Measurements from ENCODE around the gene LRRC8B. TPM values are rescaled to one million over a fixed set of nuclear protein-coding genes. Genes with fewer than 3 reads are reported as not detected.

The LRRC8B gene
- total RNA-seq, 2 experiments from 2014 or later = 4.4 to 9.9 TPM

DNA sequence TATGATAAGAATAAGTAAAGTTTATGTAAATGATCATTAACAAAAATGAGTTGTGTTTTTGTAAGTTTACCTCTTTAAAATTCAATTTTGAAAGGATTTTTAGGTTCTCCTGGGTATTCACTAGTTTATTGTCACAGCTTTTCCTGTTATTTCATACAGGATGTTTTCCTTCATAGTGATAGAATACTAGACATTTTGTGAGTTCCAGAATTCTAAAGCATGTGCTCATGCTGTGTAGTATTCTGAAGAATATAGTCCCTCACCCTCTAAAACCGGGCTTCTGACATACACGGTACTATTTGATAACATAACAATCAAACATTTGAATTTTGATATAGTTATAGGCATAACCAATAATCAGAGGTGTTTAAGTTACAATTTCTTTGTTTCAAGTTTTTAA, 118.9 kb downstream of the LRRC8B start:
- no peaks in the 10 kb centered on the region for H4K20me1 ChIP-seq (ENCODE audit: insufficient read depth, low read length)
- H3K79me2 ChIP-seq (ENCODE audit: insufficient read depth, low read depth, low read length) = peaks cover 9% of the 10 kb centered on the region; the same call in 1 of the 2 replicates
- TF ChIP-seq, protein P1, sequence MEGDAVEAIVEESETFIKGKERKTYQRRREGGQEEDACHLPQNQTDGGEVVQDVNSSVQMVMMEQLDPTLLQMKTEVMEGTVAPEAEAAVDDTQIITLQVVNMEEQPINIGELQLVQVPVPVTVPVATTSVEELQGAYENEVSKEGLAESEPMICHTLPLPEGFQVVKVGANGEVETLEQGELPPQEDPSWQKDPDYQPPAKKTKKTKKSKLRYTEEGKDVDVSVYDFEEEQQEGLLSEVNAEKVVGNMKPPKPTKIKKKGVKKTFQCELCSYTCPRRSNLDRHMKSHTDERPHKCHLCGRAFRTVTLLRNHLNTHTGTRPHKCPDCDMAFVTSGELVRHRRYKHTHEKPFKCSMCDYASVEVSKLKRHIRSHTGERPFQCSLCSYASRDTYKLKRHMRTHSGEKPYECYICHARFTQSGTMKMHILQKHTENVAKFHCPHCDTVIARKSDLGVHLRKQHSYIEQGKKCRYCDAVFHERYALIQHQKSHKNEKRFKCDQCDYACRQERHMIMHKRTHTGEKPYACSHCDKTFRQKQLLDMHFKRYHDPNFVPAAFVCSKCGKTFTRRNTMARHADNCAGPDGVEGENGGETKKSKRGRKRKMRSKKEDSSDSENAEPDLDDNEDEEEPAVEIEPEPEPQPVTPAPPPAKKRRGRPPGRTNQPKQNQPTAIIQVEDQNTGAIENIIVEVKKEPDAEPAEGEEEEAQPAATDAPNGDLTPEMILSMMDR (conservative IDR thresholded peaks at IDR 0.05; ENCODE audit: low read length) = no peak
- no peak for TF ChIP-seq EZH2phosphoT487 (IDR thresholded peaks at IDR 0.05; ENCODE audit: borderline replicate concordance, low read depth, low read length)
- H3K27ac ChIP-seq (ENCODE audit: low read depth, low read length, poor library complexity, severe bottlenecking) = no peak overlapping the region
- no TSS peak for BruUV-seq (replicated peaks)
- H3K36me3 ChIP-seq (ENCODE audit: insufficient read depth, low read length) = peaks cover 10% of the 10 kb centered on the region; the same call in 1 of the 2 replicates
- no peak overlapping the region for H3K4me2 ChIP-seq (ENCODE audit: low read length)
- intact Hi-C loops (cut with micrococcal nuclease; ENCODE audit: unreplicated experiment) = no loop called here
- peaks cover 24% of the 10 kb centered on the region for H3K9me3 ChIP-seq (ENCODE audit: low read length)
- no peaks in the 10 kb centered on the region for H3K9me2 ChIP-seq (ENCODE audit: insufficient read depth, low read length)
- no peak overlapping the region for H2AFZ ChIP-seq (ENCODE audit: low read length)
- peaks cover 6% of the 10 kb centered on the region for H3K4me1 ChIP-seq (ENCODE audit: insufficient read depth, low read length, poor library complexity, severe bottlenecking)
- ChIA-PET POLR2A (interaction anchor here (0.6 to 1.3 kb wide), 3 partner anchors 8 to 422 kb away, joined by 3 to 7 read pairs (median 4); no protein-coding TSS in a partner anchor), CTCF (ENCODE audit: unreplicated experiment) (no interaction called here)
- H3K4me3 ChIP-seq (ENCODE audit: low read depth, low read length, poor library complexity, severe bottlenecking) = no peak overlapping the region
- no peak for DNase-seq (ENCODE audit: low spot score)

DNA sequence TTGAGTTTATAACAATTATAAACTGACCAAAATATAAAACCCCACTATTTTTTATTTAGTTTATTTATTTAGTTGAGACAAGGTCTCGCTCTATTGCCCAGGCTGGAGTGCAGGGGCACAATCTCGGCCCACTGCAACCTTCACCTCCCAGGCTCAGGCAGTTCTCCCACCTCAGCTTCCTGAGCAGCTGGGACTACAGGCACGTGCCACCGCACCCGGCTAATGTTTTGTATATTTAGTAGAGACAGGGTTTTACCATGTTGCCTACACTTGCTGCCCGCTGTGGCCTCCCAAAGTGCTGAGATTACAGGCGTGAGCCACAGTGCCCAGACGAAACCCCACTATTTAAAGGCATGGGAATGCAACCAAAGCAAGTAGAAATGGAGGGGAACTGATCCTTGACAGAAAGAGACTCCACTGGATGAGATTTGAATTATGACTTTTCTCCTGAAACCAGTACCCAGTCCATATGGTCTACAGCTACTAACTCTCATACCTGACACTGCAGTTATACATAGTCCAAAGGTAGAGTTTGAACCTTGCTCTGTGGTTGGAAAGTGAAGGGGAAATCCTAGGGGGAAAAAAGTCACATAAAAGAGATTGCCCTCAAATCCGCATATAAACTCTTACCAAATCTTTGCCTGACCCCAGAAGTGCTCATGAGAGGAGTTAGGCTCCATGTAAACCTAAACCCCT, 119.6 kb downstream of the LRRC8B start:
- no peak overlapping the region for H3K4me2 ChIP-seq (ENCODE audit: low read length)
- BruUV-seq (replicated peaks) = no TSS peak
- intact Hi-C loops (cut with micrococcal nuclease; ENCODE audit: unreplicated experiment) = no loop called here

More for the DNA sequence above, 119.6 kb downstream of the LRRC8B start:
- POLR2A ChIA-PET = interaction anchor here (0.6 to 1.3 kb wide), 3 partner anchors 12 to 422 kb away, joined by 3 to 4 read pairs (median 4); no protein-coding TSS in a partner anchor
- Histone ChIP-seq H4K20me1 (ENCODE audit: insufficient read depth, low read length) (no peaks in the 10 kb centered on the region), H2AFZ (ENCODE audit: low read length) (no peak overlapping the region), H3K9me2 (ENCODE audit: insufficient read depth, low read length) (no peaks in the 10 kb centered on the region), H3K4me3 (ENCODE audit: low read depth, low read length, poor library complexity, severe bottlenecking) (no peak overlapping the region), H3K4me1 (ENCODE audit: insufficient read depth, low read length, poor library complexity, severe bottlenecking) (peaks cover 13% of the 10 kb centered on the region), H3K36me3 (ENCODE audit: insufficient read depth, low read length) (peaks cover 10% of the 10 kb centered on the region; the same call in 1 of the 2 replicates), H3K9me3 (ENCODE audit: low read length) (peaks cover 24% of the 10 kb centered on the region), H3K27ac (ENCODE audit: low read depth, low read length, poor library complexity, severe bottlenecking) (no peak overlapping the region), H3K79me2 (ENCODE audit: insufficient read depth, low read depth, low read length) (peaks cover 9% of the 10 kb centered on the region; the same call in 1 of the 2 replicates)
- no peak for DNase-seq (ENCODE audit: low spot score)
- CTCF ChIA-PET (ENCODE audit: unreplicated experiment) = no interaction called here
- no peak for TF ChIP-seq EZH2phosphoT487 (IDR thresholded peaks at IDR 0.05; ENCODE audit: borderline replicate concordance, low read depth, low read length)
- TF ChIP-seq, protein P1 (conservative IDR thresholded peaks at IDR 0.05; ENCODE audit: low read length) = no peak

All from OCI-LY7 (cell line).